ENCODE results near the gene PRKCSH.
A peak's percentile ranks its signal among the peaks of the same experiment; 100 is the strongest.

Gene PRKCSH

DNA sequence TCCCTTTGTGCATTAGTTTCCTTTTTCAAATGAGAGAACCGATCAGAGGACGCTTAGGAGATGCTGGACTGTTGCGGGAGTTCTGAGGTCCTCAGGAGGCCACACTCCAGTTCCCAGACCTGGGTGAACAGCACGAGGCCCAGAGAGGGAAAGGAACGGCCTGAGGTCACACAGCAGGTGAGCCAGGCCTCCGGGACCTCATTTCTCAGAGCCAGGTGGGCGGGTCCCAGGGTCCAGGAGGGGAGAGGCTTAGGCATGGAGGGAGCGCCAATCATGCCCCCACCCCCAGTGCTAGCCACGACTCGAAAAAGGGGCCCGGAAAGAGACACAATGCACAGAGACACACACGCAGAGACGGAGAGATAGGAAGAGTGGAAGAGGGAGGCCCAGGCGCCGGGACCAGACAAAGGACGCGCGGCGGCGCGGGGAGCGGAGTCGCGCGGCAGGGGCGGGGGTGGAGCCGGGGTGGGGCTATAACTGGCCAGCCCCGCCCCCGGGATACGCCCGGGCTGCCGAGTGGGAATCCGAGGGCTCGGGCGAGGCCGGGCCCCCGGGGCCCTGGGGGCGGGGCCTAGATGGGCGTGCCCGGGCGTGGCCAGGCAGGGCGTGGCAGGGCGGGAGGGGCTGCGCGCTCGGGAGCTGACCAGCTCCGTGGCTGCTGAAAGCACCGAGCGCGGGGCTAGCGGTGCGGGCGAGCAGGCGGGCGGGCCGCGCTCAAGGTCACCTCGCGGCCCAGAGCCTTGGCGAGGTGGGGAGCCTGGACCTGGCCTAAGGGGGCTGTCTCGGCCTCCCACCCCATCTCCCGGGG lies 43.9 kb downstream of the PRKCSH start:
- no peak for DNase-seq

DNA sequence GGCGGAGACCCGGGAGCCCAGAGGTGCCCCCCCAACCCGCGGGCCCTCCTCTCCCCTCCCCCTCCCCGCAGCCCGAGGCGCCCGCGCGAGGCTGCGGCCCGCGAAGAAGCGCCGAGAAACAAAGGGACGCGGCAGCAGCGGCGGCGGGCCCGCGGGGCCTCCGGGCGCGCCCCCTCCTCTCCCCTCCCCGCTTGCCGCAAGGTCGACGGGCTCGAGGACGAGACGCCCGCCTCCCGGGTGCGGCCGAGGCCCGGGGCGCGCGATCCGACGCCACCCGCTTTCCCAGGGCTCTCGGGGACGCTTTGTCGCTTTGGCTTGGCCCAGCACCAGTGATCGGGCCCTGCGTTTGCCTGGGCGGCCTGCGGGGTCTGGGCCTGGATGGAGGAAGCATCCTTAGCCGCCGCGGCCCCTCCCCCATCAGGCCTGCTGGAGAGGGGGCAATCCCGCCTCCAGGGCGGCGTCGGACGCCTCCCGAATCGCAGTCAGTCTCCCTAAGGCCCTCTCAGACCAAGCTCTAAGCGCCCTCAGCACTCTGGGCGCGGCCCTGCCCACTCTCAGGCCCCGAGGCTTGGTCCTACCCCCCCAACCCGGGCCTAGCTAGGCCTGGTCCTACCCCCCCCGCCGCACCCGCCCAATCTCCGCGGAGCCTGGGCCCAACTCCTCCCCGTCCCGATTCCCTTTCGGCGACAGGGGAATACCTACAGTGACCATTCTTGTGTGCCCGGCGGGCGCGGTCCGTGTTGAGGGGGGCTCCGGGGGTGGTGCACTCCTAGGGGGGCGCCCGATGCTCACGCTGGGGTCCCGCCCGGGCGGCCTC lies 44.7 kb downstream of the PRKCSH start:
- no peak for DNase-seq

DNA sequence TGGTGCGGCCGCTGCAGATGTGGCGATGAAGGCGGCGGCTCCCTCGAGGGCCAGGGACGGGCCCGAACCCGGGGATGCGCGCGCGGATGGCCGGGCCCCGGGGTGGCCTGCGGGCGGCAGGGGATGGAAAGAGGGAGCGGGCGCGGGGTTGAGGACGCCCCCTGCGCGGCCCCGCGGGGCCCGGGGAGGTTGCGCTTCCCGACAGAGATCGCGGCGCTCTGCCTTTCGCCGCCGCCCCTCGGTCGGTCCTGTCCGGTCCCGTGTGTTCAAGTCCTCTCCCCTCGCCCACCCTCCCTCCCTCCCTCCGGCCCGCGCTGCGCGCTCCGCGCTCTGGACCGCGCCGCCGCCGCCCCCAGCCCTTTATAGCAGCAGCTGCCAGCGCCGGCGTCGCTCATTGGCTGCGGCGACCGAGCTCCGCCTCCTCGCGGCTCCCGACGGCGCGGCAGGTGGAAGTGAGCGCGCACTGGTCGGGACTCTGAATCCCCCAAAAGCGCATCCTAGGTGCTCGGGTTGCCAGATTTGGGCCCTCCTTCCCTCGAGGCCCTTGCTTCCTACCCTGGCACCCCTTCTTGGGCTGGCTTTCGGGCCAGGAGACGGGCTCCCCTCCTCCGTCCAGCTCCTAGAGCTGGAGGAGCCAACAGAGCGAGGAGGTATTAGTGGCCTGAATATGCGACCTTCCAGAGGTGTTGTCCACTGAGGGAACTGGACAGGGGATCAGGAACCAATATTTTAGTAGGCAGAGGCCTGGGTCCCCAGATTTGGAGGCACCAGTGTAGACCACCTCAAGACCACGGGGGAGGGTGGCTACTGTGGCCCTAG lies 45.5 kb downstream of the PRKCSH start, which contains the start of gene ELAVL3:
TSS of gene ELAVL3 (minus strand) at position 332 of the 819 bp plus-strand sequence. CDS start 438 bp downstream, outside the sequence.
- no peak for DNase-seq

DNA sequence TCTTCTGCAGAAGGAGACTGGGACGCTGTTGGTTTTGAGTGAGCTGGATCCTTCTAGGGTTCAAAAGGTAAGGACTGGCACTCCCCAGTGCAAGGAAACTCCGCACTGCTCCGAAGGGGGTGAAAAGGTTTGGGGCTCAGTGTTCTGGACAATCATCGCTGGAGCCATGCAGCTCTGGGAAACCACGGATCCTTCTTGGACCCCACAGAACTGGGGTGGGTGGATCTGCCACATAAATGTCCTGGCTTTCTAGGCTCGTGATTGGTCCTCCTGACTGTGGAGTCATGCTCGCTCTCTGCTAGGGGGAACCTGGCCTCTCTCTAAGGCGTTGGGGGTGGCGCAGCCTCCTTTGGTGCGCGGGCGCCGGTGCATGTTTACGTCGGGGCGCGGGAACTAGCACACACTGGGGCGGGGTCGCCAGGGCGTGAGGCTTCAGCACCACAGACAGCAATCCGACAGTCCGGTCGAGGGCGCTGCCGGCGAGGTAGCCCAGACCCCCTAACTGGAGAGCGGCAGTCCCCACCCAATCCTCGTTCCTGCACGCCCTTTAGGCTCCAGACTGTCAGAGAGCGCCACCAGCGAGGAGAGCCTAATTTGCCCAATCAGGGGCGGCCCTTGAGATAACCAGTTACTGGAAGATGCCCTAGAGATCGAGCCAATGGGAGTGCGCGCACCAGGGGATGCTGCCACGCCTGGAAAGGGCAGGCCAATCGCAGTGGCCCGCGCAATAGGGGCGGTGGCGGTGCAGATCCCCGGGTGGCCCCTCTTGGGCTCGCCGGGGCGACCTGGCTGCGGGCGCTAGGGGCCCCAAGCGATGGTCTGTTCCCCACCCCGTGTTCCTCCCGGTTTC lies 46.3 kb downstream of the PRKCSH start:
- peak; percentile 100 for DNase-seq

DNA sequence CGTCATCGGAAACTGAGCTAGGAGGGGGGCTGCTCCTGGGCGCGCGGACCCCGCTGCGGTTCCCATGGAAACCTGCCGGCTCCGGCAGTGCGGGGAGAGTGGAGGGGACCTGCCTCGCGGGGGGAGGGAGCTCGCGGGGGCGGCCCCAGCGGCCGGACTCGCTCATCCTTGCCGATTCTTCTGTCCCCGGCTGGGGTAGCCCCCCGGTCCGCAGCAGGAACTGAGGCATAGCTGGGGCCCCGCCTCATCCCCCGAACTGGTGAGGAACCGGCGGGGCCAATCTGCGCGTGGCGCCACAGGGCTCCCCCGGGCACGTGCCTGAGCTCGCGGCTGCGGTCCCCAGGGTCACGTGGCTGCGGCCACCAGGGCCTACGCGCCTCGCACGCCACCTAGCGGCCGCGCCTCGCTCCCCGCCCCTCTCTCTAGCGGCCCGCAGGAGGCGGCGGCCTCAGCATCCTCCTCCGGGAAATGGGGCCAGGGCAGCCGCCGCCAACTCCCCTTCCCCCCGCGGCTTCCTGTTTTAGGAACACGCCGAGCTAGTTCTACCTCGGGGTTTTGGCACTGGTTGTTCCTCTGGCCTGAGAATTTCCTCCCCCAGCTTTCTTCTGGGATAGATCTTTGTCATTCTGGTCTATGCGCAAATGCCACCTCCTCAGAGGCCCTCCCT lies 47.1 kb downstream of the PRKCSH start:
- DNase-seq, result peak; percentile 100

DNA sequence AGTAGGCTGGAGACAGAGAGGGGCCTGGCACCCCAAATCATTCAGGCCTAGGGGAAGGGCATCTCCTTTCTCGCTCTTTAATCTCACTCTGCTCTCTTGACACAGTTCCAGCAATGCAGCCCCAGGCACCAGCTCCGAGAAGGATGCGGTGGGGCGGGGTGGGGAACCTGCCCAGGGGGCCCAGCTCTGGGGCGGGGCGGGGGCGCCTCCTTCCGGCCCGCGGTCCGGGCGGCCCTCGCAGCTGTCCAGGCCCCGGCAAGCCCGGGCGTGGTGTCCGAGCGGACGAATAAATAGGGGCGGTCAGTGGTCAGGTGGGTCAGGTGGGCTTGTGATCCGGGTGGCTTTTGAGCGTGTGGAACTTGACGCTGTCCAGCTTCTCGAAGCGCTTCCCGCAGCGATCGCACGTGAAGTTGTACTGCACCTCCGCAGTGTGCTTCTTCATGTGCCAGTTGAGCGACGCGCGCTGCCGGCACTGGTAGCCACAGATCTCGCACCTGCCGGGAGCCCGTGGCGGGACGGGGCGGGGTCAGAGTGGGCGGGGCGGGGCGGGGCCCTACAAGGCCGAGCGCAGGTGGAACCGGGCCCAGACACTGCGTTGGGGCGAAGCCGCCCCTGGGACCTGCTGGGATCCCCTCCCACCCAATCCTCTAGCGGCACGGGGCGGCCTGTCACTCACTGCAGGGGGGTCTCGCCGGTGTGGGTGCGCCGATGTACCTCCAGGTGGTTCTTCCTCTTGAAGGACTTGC lies 48.1 kb downstream of the PRKCSH start:
- DNase-seq, result no peak

DNA sequence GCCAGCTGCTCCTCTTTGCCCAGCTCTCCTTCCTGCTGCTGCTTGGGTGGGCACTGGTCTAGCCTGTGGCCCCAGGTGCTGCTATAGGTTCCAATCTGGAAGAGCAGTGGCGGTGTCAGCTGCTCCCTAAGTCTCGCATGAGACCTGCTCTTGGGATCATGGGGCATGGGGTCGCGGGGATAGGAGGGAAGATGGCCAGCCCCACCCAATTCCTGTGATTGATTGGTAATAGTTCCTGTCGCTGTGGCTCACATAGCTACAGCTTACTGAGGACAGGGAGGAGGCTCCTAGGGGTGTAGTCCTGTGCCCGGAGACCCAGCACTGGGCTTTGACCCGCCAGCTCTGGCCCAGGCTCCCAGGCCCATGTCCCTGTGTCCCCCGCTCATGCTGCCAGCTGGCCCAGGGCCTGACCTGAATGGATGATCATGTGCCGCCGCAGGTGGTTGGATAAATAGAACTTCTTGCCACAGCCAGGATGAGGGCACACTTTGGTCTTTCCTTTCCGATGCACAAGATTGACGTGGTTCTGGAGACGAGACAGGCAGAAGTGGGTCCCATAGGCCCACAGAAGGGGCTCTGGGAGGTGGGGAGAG lies 49.9 kb downstream of the PRKCSH start:
- DNase-seq, result no peak

DNA sequence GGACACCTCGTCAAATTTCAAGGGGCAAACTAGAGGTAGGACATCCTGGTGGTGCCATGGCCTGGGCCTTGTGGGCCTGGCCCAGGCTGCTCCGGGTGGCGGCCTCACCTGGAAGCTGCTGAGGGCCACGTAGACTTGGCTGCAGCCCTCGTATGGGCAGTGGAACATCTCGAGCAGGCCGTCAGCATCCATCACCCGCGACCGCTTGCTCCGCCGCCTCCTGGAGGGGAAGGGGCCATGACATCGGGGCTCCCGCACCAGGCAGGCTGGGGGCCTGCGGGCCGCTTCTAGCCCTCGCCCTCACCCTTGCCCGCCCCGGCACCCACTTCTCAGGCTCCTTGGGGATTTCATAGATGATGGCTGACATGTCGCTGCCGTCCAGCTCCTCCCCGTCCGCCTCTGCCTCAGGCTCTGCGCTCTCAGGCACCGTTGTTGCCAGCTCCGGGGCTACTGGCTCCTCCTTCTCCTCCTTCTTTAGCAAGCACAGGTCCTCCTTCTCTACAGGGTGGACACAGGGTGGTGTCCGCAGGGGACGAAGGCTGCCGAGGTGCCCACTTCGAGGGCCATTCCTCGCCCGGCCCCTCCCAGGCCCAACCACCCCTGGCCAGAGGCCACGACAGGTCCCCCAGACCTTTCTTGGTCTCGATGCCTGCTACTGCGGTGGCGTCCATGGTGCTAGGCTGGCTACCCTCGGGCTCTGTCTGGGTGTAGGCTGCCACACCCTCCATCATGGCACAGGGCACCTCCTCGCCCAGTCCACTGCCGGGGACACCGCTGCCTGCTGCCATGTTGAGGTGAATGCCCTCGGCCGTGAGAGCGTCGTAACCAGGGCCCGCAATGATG lies 51.4 kb downstream of the PRKCSH start:
- no peak for DNase-seq

DNA sequence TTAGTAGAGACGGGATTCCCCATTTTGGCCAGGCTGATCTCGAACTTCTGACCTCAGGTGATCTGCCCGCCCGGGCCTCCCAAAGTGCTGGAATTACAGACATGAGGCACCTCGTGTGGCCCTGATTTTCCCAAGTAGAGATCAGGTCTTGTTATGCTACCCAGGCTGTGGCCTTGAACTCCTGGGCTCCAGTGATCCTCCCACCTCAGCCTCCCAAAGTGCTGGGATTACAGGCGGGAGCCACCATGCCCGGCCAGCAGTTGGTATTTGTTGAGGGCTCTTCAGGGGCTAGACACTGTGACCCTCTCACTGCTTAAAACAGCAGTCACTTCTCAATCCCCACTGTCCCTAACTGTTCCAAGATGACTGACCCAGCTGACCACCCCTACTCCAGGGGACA lies 53.9 kb downstream of the PRKCSH start:
- no peak for DNase-seq

DNA sequence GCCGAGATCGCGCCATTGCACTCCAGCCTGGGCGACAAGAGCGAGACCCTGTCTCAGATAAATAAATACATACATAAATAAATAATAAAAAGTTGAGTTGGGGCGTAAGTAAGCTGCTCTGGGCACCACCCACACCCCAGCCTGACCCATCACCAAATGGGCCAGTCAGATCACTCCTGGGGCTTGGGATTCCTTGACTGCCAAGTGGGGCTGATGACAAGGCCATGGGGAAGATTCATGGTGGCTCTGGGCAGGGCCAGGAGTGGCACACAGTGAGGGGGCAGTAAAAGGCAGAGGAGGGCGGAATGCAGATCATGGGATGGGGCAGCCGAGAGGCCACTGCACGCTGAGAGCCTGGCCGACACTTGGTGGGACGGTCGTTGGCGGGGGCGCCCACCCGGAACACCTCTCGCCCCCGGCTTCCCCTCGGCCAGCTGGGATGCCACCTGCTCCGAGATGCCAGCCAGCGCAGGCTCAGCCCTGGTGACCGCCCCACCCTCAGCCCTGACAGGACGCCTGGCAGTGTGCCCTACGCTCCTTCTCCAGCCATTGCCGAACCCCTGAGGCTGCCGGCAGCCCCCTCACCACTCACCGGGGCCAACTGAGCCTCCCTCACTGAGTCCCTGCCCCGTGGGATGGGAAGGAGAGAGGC lies 59.3 kb downstream of the PRKCSH start:
- DNase-seq, result no peak

DNA sequence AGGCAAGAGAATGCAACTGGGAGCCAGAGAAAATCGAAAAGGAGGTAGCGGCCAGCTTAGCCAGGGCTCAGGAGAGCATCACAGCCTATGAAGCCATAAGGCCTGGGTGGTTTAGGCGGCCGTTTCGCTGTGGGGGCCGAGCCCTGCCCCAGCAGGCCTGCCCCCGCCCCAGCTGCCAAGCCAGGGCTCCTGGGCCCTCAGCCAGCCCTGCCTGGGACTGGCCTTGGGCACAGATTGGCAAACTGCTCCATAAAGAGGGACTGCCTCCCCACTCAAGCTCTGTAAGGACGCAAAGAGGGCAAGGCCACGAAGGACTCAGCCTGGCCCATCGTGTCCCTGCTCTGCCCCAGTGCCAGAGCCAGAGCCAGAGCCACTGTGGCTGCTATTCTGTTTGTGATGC lies 60.0 kb downstream of the PRKCSH start:
- no peak for DNase-seq

DNA sequence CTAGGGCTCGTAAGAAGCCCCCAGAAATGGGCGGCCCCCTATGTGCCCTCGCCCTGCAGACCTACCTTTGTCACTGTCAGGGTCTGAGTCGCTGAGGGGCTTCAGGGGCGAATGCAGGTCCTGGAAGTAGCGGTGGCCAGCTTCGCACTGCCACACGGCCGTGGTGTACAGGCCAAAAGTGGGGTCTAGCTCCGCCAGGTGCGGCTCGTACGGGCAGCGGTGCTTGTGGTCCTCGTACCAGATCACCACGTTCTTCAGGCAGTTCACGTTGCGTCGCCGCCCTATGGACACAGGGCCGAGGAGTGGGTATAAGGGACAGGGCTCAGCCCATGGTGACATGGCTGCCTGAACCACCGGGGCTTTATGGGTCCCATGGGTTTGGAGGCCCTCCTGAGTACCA lies 60.5 kb downstream of the PRKCSH start:
- no peak for DNase-seq

DNA sequence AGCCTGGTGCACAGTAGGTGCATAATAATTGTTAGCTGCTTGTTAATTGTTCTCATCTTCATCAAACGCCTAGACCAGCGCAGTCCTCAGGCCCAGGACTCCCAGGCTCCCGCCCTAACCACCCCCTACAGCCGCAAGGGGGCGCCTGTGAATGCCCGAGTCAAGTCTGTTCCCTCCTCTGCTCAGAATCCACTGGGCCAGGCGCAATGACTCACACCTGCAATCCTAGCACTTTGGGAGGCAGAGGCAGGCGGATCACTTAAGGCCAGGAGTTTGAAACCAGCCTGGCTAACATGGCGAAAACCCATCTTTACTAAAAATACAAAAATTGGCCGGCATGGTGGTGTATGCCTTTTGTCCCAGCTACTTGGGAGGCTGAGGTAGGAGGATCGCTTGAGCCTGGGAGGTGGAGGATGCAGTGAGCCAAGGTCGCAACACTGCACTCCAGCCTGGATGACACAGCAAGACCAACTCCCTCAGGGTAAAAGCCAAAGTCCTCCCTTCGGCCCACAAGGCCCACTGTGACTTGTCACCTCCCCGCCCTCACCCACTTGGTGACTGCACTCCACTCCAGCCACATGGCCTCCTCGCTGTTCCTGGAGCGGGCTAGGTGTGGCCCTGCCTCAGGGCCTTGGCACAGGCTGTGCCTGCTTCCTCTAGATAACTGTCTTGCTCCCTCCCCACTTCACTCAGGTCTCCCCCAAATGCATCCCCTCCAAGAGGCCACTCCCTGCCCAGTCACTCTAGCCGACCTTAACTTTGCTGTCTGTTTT lies 61.1 kb downstream of the PRKCSH start:
- DNase-seq, result peak; percentile 97

DNA sequence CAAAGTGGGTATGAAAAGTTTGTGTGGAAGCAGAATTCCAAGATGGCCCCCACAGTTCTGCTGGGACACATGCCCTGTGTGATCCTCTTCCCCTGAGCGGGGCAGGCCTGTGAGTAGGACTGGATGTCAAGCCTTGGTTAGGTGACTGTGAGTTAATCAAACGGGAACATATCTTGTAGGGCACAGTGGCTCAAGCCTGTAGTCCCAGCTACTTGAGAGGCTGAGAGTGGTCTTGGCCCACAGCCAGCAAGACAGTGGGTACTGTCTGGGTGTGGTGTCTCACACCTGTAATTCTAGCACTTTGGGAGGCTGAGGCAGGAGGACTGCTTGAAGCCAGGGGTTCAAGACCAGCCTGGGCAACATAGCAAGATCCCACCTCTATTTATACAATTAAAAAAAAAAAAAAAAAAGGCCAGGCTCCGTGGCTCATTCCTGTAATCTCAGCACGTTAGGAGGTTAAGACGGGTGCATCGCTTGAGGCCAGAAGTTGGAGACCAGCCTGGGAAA lies 63.8 kb downstream of the PRKCSH start:
- DNase-seq, result no peak

DNA sequence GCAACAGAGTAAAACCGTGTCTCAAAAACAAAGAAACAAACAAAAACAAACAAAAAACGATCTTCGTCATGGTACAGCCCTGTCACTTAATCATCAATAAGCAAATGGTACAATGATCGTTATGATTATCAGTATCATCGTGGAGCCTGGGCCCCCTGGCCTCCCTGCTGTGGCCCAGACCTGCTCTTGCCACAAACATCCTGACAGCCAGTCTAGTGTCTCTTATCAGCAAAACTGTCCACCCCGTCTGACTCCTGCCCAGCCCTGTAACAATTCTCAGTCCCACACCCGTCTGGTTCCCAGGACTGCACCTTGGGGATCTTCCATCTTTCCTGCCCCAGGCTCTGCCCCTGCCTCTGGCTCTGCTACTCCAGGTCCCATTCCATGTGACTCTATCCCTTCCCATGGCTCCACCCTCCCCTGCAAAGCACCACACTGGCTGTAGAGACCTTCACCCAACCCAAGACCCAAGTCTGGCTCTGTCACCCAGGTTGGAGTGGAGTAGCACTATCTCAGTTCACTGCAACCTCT lies 64.5 kb downstream of the PRKCSH start:
- DNase-seq, result peak; percentile 85

Measured in OCI-M1 (cell line).